Lung (tissue), 12 donors: ENCODE data around the gene FRMD1. TPM values are rescaled to one million over a fixed set of nuclear protein-coding genes. Genes with fewer than 3 reads are reported as not detected.

Source experiments
- ATAC-seq: fragments of 200-7000 bp; cut with Tn5 transposase; one replicate; pipeline ENCODE4 v1.9.1; 2020; ENCODE audit warnings: moderate number of reproducible peaks; ENCODE audit not compliant: insufficient read depth, low FRiP score
- DNase-seq, 3 donors: peaks; one replicate each; pipeline ENCODE4 v3.0.0-alpha.2; 2013 to 2017
- H3K27ac ChIP-seq, 2 donors: one replicate each; pipeline ENCODE4 v1.5.1; 2013; ENCODE audit warnings: mild to moderate bottlenecking in 2 of 2, moderate library complexity in 2 of 2, control low read depth in 1 of 2, inconsistent platforms in 1 of 2, low read depth in 1 of 2, low read length in 1 of 2
- H3K27me3 ChIP-seq, 3 donors: one replicate each; pipeline ENCODE4 v1.5.1; 2013; ENCODE audit warnings: low read length in 2 of 3; ENCODE audit not compliant: control insufficient read depth in 3 of 3, insufficient read depth in 3 of 3
- H3K36me3 ChIP-seq, 4 donors: one replicate each; pipeline ENCODE4 v1.5.1; 2013; ENCODE audit warnings: low read length in 4 of 4, mild to moderate bottlenecking in 1 of 4, moderate library complexity in 1 of 4; ENCODE audit not compliant: control insufficient read depth in 4 of 4, insufficient read depth in 4 of 4
- H3K4me1 ChIP-seq, 5 donors: one replicate each; pipeline ENCODE4 v1.5.1; 2013; ENCODE audit warnings: low read length in 5 of 5, mild to moderate bottlenecking in 2 of 5, moderate library complexity in 1 of 5; ENCODE audit not compliant: control insufficient read depth in 5 of 5, insufficient read depth in 5 of 5
- H3K4me3 ChIP-seq: one replicate; pipeline ENCODE4 v1.5.1; 2013; ENCODE audit warnings: mild to moderate bottlenecking, control low read depth, moderate library complexity
- H3K9ac ChIP-seq, 2 donors: one replicate each; pipeline ENCODE4 v1.5.1; 2013; ENCODE audit warnings: low read length in 2 of 2, control low read depth in 1 of 2; ENCODE audit not compliant: insufficient read depth in 1 of 2
- H3K9me3 ChIP-seq, 4 donors: one replicate each; pipeline ENCODE4 v1.5.1; 2013; ENCODE audit warnings: low read length in 3 of 4, mild to moderate bottlenecking in 1 of 4, moderate library complexity in 1 of 4; ENCODE audit not compliant: control insufficient read depth in 4 of 4, insufficient read depth in 3 of 4
- WGBS, 2 donors: extraction: QIAGEN DNeasy Blood & Tissue Kit; methylation state at CpG; one replicate each; pipeline ENCODE4 v1.1.7; 2013; 5-methylcytosine and 5-hydroxymethylcytosine counted together
- polyA plus RNA-seq, 2 donors: library from polyadenylated mRNA; stranded (reverse); fragments of 200-250 nt; gene quantifications; one replicate each; pipeline ENCODE4 v1.2.1, GENCODE V29; 2013
- total RNA-seq, 2 donors: library from RNA; depleted of rRNA in 1 of 2; stranded (reverse); fragments of >200 nt in 1 of 2; gene quantifications; one replicate each; pipeline ENCODE4 v1.2.1, GENCODE V29; 2014 to 2021
- TF ChIP-seq, protein P1 (sequence below): IDR thresholded peaks from 2 replicates; pipeline ENCODE4 v1.5.1; 2012; ENCODE audit warnings: mild to moderate bottlenecking; ENCODE audit errors: control extremely low read depth, extremely low read depth
- donor health status: control.
- donor health status: control.
- donor health status: Bipolar disorder and iron deficiency.
- donor health status: healthy.
- donor health status: DM: yes; HTN: yes; CAD: no.

Gene FRMD1
- total and polyA plus RNA-seq, 4 donors = 0.02 to 1.4 (median 0.10) TPM

- H3K9ac ChIP-seq = no peak overlapping the region
- no peak for DNase-seq
- WGBS, 2 donors = 57 to 60% methylated on average over 5 of the region's 5 CpGs
Measured at GRCh38 chr6:168083514-168083885, 4.5 kb upstream of the FRMD1 start.

GRCh38 chr6:168082860-168083513 is 4.0 kb upstream of the FRMD1 start:
- no peak for DNase-seq
- H3K9ac ChIP-seq = no peak overlapping the region
- H3K9me3 ChIP-seq = peaks cover 0 to 1% (median 0%) of the 10 kb centered on the region in 4 donors
- WGBS, 2 donors = 51 to 52% methylated on average over 17 of the region's 17 CpGs
- TF ChIP-seq, protein P1, sequence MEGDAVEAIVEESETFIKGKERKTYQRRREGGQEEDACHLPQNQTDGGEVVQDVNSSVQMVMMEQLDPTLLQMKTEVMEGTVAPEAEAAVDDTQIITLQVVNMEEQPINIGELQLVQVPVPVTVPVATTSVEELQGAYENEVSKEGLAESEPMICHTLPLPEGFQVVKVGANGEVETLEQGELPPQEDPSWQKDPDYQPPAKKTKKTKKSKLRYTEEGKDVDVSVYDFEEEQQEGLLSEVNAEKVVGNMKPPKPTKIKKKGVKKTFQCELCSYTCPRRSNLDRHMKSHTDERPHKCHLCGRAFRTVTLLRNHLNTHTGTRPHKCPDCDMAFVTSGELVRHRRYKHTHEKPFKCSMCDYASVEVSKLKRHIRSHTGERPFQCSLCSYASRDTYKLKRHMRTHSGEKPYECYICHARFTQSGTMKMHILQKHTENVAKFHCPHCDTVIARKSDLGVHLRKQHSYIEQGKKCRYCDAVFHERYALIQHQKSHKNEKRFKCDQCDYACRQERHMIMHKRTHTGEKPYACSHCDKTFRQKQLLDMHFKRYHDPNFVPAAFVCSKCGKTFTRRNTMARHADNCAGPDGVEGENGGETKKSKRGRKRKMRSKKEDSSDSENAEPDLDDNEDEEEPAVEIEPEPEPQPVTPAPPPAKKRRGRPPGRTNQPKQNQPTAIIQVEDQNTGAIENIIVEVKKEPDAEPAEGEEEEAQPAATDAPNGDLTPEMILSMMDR = no peak
- H3K27me3 ChIP-seq = no peaks in the 10 kb centered on the region
- peaks cover 0 to 12% (median 7%) of the 10 kb centered on the region in 5 donors for H3K4me1 ChIP-seq
- no peaks in the 10 kb centered on the region for H3K36me3 ChIP-seq
- no peak for ATAC-seq
- H3K27ac ChIP-seq = no peak overlapping the region
- H3K4me3 ChIP-seq = no peak overlapping the region

More at GRCh38 chr6:168083514-168083885, 4.5 kb upstream of the FRMD1 start:
- peaks cover 0 to 1% (median 0%) of the 10 kb centered on the region in 4 donors for H3K9me3 ChIP-seq
- no peak for ATAC-seq
- no peak overlapping the region for H3K27ac ChIP-seq
- H3K27me3 ChIP-seq = no peaks in the 10 kb centered on the region
- no peak overlapping the region for H3K4me3 ChIP-seq
- TF ChIP-seq, protein P1 = no peak
- peaks cover 0 to 16% (median 7%) of the 10 kb centered on the region in 5 donors for H3K4me1 ChIP-seq
- no peaks in the 10 kb centered on the region for H3K36me3 ChIP-seq

DNA sequence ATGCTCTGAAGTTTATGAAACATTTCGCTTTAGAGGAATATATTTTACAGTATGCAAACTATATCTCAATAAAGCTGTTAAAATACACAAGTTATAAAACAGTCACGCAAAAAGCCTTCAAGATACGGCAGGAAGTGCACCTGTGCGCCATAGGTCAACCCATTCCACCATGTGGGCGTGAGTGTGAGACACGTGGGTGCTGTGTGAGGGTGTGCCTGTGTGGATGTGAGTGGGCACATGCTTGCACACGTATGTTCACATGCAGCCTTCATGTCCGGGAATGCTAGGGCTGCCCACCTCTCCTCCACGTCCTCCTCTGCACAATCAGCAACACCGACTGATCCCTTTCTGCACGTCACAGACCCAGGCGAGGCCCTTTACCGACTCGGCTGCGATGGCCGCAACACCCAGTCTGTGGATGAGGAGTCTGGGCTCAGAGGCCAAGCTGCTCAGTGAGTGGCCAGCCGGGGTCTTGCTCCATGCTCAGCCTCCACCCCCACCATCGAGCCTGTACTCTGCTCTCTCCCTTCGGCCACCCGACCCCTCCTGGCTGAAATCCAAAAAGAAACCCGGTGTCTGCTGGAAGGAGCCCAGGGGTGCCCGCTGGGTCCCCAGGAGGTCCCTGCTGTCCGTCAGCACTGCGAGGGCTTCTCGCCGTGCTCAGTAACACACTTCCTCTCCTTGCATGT is 3.0 kb upstream of the FRMD1 start:
- no peak for ATAC-seq
- 88 to 89% methylated on average over 26 of the region's 26 CpGs for WGBS, 2 donors
- TF ChIP-seq, protein P1 = no peak

More for the DNA sequence above, 3.0 kb upstream of the FRMD1 start:
- Histone ChIP-seq H3K9me3 (peaks cover 0 to 1% (median 0%) of the 10 kb centered on the region in 4 donors), H3K4me1 (peaks cover 0 to 10% (median 2%) of the 10 kb centered on the region in 5 donors), H3K27me3 (no peaks in the 10 kb centered on the region), H3K27ac (no peak overlapping the region), H3K36me3 (no peaks in the 10 kb centered on the region), H3K4me3 (no peak overlapping the region), H3K9ac (no peak overlapping the region)
- DNase-seq = no peak
